ENCODE data around the gene KDM2A.
"Not testable (repeated sequence)": the region's sequence is repeated elsewhere in the genome, so short reads cannot be mapped to it uniquely, and the experiment has no call there.

The KDM2A gene

DNA sequence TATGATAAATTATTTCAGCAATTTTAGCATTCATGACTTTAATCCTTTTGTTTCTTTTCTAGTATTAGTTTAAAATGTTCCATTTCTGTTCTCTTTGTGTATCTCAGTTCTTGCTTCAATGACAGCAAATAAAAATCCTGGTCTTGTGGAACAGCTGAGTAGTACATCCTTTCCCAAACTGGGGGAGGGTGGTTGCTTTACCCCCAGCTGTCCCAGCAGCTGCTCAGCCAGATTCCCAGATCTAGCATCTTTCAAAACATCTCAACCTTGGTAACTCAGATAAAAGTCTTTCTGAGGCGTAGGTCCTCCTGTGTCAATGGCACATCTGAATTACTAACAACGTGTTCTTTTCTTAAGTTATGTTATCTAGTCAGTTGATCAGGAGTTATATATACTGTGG lies 75.0 kb downstream of the KDM2A start:
- Histone ChIP-seq H3K27ac (ENCODE audit: low read length, poor library complexity, severe bottlenecking) (no peak overlapping the region), H4K91ac (ENCODE audit: low read length) (no peak overlapping the region), H3K27me3 (ENCODE audit: control insufficient read depth in 1 of 2, insufficient read depth in 1 of 2, low read length in 2 of 2) (no peaks in the 10 kb centered on the region), H3K14ac (ENCODE audit: low read length in 2 of 2) (no peak overlapping the region), H2BK15ac (ENCODE audit: low read depth, poor library complexity, severe bottlenecking) (no peak overlapping the region), H2AFZ (ENCODE audit: low read depth, low read length) (no peak overlapping the region), H3K4me2 (ENCODE audit: low read length, poor library complexity, severe bottlenecking) (no peak overlapping the region), H3K79me1 (replicated peaks; ENCODE audit: low read length, poor library complexity, severe bottlenecking) (peaks cover 19% of the 10 kb centered on the region), H2BK120ac (ENCODE audit: low read depth, low read length) (no peak overlapping the region), H3K18ac (ENCODE audit: low read depth in 1 of 2, low read length in 2 of 2) (no peak overlapping the region), H3K23ac (ENCODE audit: low read length in 2 of 2) (no peak overlapping the region), H3K4me1 (ENCODE audit: control insufficient read depth, insufficient read depth, low read depth, low read length) (peaks cover 5% of the 10 kb centered on the region), H3K36me3 (ENCODE audit: control insufficient read depth in 1 of 2, insufficient read depth in 2 of 2, low read depth in 1 of 2, low read length in 2 of 2) (peaks cover 7 to 29% of the 10 kb centered on the region in 2 experiments), H2BK5ac (ENCODE audit: low read depth, low read length, poor library complexity, severe bottlenecking) (no peak overlapping the region), H2BK12ac (ENCODE audit: low read length in 2 of 2) (no peak overlapping the region), H3K9ac (ENCODE audit: low read length) (no peak overlapping the region), H2AK5ac (ENCODE audit: low read length, severe bottlenecking) (no peak overlapping the region), H3K9me3 (ENCODE audit: control insufficient read depth, low read length) (no peaks in the 10 kb centered on the region), H4K8ac (ENCODE audit: low read length) (no peak overlapping the region), H3K4ac (ENCODE audit: low read depth in 1 of 2, low read length in 2 of 2) (no peak overlapping the region), H3K4me3 (ENCODE audit: insufficient read depth in 1 of 2, low read depth in 1 of 2, low read length in 2 of 2) (no peak overlapping the region)
- WGBS, result 100% methylated on average over 1 of the region's 2 CpGs
- no peak for DNase-seq

DNA sequence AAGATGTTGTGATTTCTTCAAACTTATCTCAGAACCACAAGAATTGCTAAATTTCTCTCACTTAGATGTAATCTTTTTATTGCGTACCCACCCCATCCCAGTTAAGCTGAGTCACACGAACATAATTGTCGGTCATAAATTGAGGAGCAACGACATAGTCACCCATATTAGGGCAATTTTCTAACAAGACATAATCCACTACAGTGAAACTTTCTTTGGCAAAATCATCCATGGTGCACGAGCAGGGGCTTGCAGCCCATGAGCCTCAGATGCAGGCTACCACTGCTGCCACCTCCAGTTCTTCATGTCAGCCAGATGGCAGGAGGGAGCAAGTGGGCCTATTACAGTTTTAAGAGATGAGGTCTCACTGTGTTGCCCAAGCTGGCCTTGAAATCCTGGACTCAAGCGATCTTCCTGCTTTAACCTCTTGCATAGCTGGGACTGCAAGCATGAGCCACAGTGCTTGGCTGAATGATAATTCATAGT lies 77.0 kb downstream of the KDM2A start:
- Histone ChIP-seq H4K8ac (ENCODE audit: low read length) (no peak overlapping the region), H3K4me1 (ENCODE audit: control insufficient read depth, insufficient read depth, low read depth, low read length) (peaks cover 5% of the 10 kb centered on the region), H3K4me3 (ENCODE audit: insufficient read depth in 1 of 2, low read depth in 1 of 2, low read length in 2 of 2) (no peak overlapping the region), H3K27ac (ENCODE audit: low read length, poor library complexity, severe bottlenecking) (no peak overlapping the region), H3K4ac (ENCODE audit: low read depth in 1 of 2, low read length in 2 of 2) (no peak overlapping the region), H2BK15ac (ENCODE audit: low read depth, poor library complexity, severe bottlenecking) (no peak overlapping the region), H3K18ac (ENCODE audit: low read depth in 1 of 2, low read length in 2 of 2) (no peak overlapping the region), H2AK5ac (ENCODE audit: low read length, severe bottlenecking) (no peak overlapping the region), H3K14ac (ENCODE audit: low read length in 2 of 2) (no peak overlapping the region), H3K9me3 (ENCODE audit: control insufficient read depth, low read length) (no peaks in the 10 kb centered on the region), H3K79me1 (replicated peaks; ENCODE audit: low read length, poor library complexity, severe bottlenecking) (peaks cover 21% of the 10 kb centered on the region), H2BK120ac (ENCODE audit: low read depth, low read length) (no peak overlapping the region), H3K23ac (ENCODE audit: low read length in 2 of 2) (no peak overlapping the region), H2BK5ac (ENCODE audit: low read depth, low read length, poor library complexity, severe bottlenecking) (no peak overlapping the region), H4K91ac (ENCODE audit: low read length) (no peak overlapping the region), H2BK12ac (ENCODE audit: low read length in 2 of 2) (no peak overlapping the region), H3K9ac (ENCODE audit: low read length) (peak overlapping the region; percentile 78), H3K4me2 (ENCODE audit: low read length, poor library complexity, severe bottlenecking) (no peak overlapping the region), H3K36me3 (ENCODE audit: control insufficient read depth in 1 of 2, insufficient read depth in 2 of 2, low read depth in 1 of 2, low read length in 2 of 2) (peaks cover 13 to 41% of the 10 kb centered on the region in 2 experiments), H3K27me3 (ENCODE audit: control insufficient read depth in 1 of 2, insufficient read depth in 1 of 2, low read length in 2 of 2) (no peaks in the 10 kb centered on the region), H2AFZ (ENCODE audit: low read depth, low read length) (no peak overlapping the region)
- WGBS, result 51% methylated on average over 5 of the region's 6 CpGs
- peak; percentile 80 for DNase-seq

DNA sequence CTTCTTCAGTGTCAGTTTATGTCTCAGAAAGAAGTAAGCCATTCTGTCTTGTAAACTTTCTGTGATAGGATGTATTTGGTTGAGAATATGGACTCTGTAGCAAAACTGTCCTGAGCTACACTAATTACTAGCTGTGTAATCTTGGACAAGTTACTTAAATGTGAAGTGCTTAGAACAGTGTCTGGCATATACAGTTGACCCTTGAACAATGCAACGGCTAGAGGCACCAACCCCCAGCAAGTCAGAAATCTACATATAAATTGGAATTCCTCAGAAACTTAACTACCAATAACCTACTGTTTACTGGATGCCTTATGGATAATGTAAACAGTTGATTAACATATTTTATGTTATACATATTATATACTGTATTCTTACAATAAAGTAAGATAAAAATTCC lies 78.5 kb downstream of the KDM2A start:
- H4K8ac ChIP-seq (ENCODE audit: low read length), result no peak overlapping the region
- H2AK5ac ChIP-seq (ENCODE audit: low read length, severe bottlenecking), result no peak overlapping the region
- no peak overlapping the region for H2BK120ac ChIP-seq (ENCODE audit: low read depth, low read length)
- no peak overlapping the region for H2BK5ac ChIP-seq (ENCODE audit: low read depth, low read length, poor library complexity, severe bottlenecking)
- H3K14ac ChIP-seq (ENCODE audit: low read length in 2 of 2), result no peak overlapping the region
- H3K4ac ChIP-seq (ENCODE audit: low read depth in 1 of 2, low read length in 2 of 2), result no peak overlapping the region
- no peak overlapping the region for H2AFZ ChIP-seq (ENCODE audit: low read depth, low read length)
- no peak overlapping the region for H2BK12ac ChIP-seq (ENCODE audit: low read length in 2 of 2)
- H3K9me3 ChIP-seq (ENCODE audit: control insufficient read depth, low read length), result no peaks in the 10 kb centered on the region
- H4K91ac ChIP-seq (ENCODE audit: low read length), result no peak overlapping the region
- peak overlapping the region; percentile 70 for H3K27ac ChIP-seq (ENCODE audit: low read length, poor library complexity, severe bottlenecking)
- H3K36me3 ChIP-seq (ENCODE audit: control insufficient read depth in 1 of 2, insufficient read depth in 2 of 2, low read depth in 1 of 2, low read length in 2 of 2), result peaks cover 13 to 37% of the 10 kb centered on the region in 2 experiments
- H2BK15ac ChIP-seq (ENCODE audit: low read depth, poor library complexity, severe bottlenecking), result no peak overlapping the region
- no peak overlapping the region for H3K18ac ChIP-seq (ENCODE audit: low read depth in 1 of 2, low read length in 2 of 2)
- peaks cover 6% of the 10 kb centered on the region for H3K4me1 ChIP-seq (ENCODE audit: control insufficient read depth, insufficient read depth, low read depth, low read length)
- H3K79me1 ChIP-seq (replicated peaks; ENCODE audit: low read length, poor library complexity, severe bottlenecking), result peaks cover 27% of the 10 kb centered on the region
- H3K4me2 ChIP-seq (ENCODE audit: low read length, poor library complexity, severe bottlenecking), result no peak overlapping the region
- no peak overlapping the region for H3K4me3 ChIP-seq (ENCODE audit: insufficient read depth in 1 of 2, low read depth in 1 of 2, low read length in 2 of 2)
- H3K9ac ChIP-seq (ENCODE audit: low read length), result peak overlapping the region; percentile 1
- H3K27me3 ChIP-seq (ENCODE audit: control insufficient read depth in 1 of 2, insufficient read depth in 1 of 2, low read length in 2 of 2), result no peaks in the 10 kb centered on the region
- DNase-seq, result no peak
- no peak overlapping the region for H3K23ac ChIP-seq (ENCODE audit: low read length in 2 of 2)
- WGBS, result no CpG with 5 or more reads among the region's 1 CpG

DNA sequence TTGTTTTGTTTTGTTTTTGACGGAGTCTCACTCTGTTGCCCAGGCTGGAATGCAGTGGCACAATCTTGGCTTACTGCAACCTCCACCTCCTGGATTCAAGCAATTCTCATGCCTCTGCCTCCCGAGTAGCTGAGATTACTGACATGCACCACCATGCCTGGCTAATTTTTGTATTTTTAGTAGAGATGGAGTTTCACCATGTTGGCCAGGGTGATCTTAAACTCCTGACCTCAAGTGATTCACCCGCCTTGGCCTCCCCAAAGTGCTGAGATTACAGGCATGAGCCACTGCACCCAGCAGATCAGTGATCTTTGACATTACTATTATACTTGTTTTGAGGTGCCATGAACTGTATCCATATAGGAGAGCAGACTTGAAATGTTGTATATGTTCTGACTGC lies 79.7 kb downstream of the KDM2A start:
- not testable (repeated sequence) for H3K27ac ChIP-seq (ENCODE audit: low read length, poor library complexity, severe bottlenecking); H3K18ac ChIP-seq (ENCODE audit: low read depth in 1 of 2, low read length in 2 of 2); H3K4me1 ChIP-seq (ENCODE audit: control insufficient read depth, insufficient read depth, low read depth, low read length); DNase-seq; H3K4me3 ChIP-seq (ENCODE audit: insufficient read depth in 1 of 2, low read depth in 1 of 2, low read length in 2 of 2); H2BK12ac ChIP-seq (ENCODE audit: low read length in 2 of 2); H2BK15ac ChIP-seq (ENCODE audit: low read depth, poor library complexity, severe bottlenecking); H4K8ac ChIP-seq (ENCODE audit: low read length); H2BK120ac ChIP-seq (ENCODE audit: low read depth, low read length); H4K91ac ChIP-seq (ENCODE audit: low read length); H2AK5ac ChIP-seq (ENCODE audit: low read length, severe bottlenecking); H3K4me2 ChIP-seq (ENCODE audit: low read length, poor library complexity, severe bottlenecking); H3K4ac ChIP-seq (ENCODE audit: low read depth in 1 of 2, low read length in 2 of 2); H2AFZ ChIP-seq (ENCODE audit: low read depth, low read length); H3K9me3 ChIP-seq (ENCODE audit: control insufficient read depth, low read length); H3K27me3 ChIP-seq (ENCODE audit: control insufficient read depth in 1 of 2, insufficient read depth in 1 of 2, low read length in 2 of 2); H2BK5ac ChIP-seq (ENCODE audit: low read depth, low read length, poor library complexity, severe bottlenecking); H3K14ac ChIP-seq (ENCODE audit: low read length in 2 of 2); H3K23ac ChIP-seq (ENCODE audit: low read length in 2 of 2)
- H3K79me1 ChIP-seq (replicated peaks; ENCODE audit: low read length, poor library complexity, severe bottlenecking), result peaks cover 26% of the 10 kb centered on the region
- H3K36me3 ChIP-seq (ENCODE audit: control insufficient read depth in 1 of 2, insufficient read depth in 2 of 2, low read depth in 1 of 2, low read length in 2 of 2), result peaks cover 13 to 35% of the 10 kb centered on the region in 2 experiments
- 100% methylated on average over 1 of the region's 3 CpGs for WGBS
- H3K9ac ChIP-seq (ENCODE audit: low read length), result peak overlapping the region; percentile 37

Data from mesenchymal stem cell (in vitro differentiated cells and primary cell).